NB4 (cell line): ENCODE measurements around the gene PLAGL2.
A peak's percentile ranks its signal among the peaks of the same experiment; 100 is the strongest.

Experiments used
- DNase-seq: peaks from one replicate; pipeline ENCODE4 v3.0.0; 2010; ENCODE audit warnings: low read depth
- H3K4me3 ChIP-seq: one replicate; pipeline ENCODE4 v1.5.1; 2011; ENCODE audit warnings: mild to moderate bottlenecking, low read depth, low read length, moderate library complexity
- CTCF ChIP-seq: IDR thresholded peaks from one replicate; pipeline ENCODE4 v1.5.1; 2012; ENCODE audit warnings: low read depth, low read length
- MAX ChIP-seq: IDR thresholded peaks from 2 replicates; pipeline ENCODE4 v1.6.1; 2011; ENCODE audit warnings: low read depth, low read length
- MYC ChIP-seq: IDR thresholded peaks from 2 replicates; pipeline ENCODE4 v1.6.1; 2011; ENCODE audit warnings: low read depth, low read length
- POLR2A ChIP-seq: IDR thresholded peaks from 2 replicates; pipeline ENCODE4 v1.6.1; 2011; ENCODE audit warnings: mild to moderate bottlenecking; ENCODE audit not compliant: insufficient read length; ENCODE audit errors: extremely low read depth

Gene PLAGL2

DNA sequence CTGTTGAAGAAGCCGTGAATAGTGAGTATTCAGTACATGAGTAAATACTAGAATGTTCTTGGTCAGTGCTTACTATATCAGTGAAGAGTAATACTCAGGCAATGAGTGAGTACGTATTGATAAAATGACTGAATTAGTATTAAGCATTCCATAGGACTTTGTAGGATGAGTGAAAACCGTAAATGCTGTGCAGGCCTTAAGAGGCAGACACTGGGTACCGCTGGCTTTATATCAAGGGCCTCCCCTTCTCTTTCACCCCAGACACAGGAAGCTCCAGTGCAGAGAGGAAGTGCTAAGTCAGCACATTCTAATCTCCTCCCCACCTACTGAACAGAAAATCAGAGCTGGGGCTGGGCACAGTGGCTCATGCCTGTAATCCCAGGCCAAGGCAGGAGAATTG, 24.3 kb upstream of the PLAGL2 start:
- peak; percentile 43 for DNase-seq
- TF ChIP-seq MYC: no peak
- no peak for TF ChIP-seq MAX
- no peak for TF ChIP-seq POLR2A
- no peak overlapping the region for H3K4me3 ChIP-seq

GRCh38 chr20:32231245-32231644, 23.7 kb upstream of the PLAGL2 start:
- H3K4me3 ChIP-seq: no peak overlapping the region
- no peak for TF ChIP-seq MAX
- TF ChIP-seq CTCF: no peak
- TF ChIP-seq MYC: no peak
- no peak for TF ChIP-seq POLR2A
- DNase-seq: no peak

GRCh38 chr20:32230707-32231106, 23.2 kb upstream of the PLAGL2 start:
- DNase-seq: no peak
- TF ChIP-seq CTCF (no peak), MAX (no peak), MYC (no peak), POLR2A (no peak)
- H3K4me3 ChIP-seq: no peak overlapping the region

DNA sequence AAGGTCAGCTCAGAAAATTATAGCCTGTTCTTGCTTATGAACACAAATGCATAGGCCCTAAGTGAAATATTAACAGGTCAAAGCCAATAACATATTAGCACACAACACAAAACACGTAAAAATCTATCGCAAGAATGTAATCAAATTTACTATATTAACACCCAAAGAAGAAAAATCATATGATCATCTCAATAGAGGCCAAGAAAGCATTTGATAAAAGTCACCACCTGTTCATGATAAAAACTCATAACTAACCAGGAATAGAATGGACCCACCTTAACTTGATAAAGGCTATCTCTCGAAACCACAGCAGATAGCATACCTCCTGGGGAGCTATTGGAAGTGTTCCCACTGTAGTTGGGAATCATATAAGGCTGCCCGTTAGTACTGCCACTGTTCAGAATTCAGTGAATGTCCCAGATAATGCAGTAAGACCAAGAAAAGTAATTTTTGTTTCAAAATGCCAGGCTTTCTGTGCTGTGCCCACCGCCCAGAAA, 21.8 kb upstream of the PLAGL2 start:
- no peak for DNase-seq
- TF ChIP-seq MAX (no peak), MYC (no peak), CTCF (no peak), POLR2A (no peak)
- no peak overlapping the region for H3K4me3 ChIP-seq

DNA sequence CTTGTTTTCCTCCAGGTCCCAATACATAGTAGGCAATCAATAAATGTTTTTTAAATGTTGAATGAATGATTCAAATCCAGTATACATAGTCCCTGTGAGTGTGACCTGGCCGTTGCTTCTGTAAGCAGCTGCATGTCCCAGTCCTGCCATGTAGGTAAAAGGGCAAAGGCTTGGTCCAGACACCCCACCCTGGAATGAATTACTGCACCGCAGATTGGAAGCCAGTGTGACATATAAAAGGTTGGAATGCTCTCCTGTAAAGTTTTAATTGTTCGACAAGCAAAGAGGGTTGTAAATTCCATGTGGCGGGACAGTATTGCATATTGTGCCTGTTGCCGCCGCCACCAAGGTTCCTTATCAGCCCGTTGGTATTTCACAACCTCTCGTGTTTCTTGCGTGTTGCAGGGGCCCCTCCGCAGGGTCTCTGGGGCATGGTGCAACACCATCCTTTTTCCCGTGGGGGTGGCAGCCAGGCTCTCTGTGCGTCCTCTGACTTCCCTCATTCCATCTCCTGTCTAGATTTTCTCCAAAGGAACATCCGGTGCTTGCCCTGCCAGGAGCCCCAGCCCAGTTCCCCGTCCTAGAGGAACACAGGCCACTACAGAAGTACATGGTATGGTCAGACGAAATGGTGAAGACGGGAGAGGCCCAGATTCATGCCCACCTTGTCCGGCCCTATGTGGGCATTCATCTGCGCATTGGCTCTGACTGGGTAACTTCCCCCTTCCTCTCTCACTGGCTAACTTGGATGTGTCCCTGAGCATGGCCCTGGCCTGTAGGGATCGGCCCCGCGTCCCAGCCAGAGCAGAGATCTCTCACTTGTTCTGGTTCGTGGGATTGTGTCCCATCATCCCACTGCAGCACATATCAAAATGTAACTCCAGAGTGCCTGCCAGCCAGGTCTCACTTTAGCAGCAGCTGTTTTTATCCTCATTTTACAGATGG, 20.5 kb upstream of the PLAGL2 start:
- peak; percentile 98 for DNase-seq
- H3K4me3 ChIP-seq: peak overlapping the region; percentile 42
- TF ChIP-seq MYC (peak; percentile 95), MAX (peak; percentile 86), CTCF (no peak), POLR2A (peak; percentile 23)

DNA sequence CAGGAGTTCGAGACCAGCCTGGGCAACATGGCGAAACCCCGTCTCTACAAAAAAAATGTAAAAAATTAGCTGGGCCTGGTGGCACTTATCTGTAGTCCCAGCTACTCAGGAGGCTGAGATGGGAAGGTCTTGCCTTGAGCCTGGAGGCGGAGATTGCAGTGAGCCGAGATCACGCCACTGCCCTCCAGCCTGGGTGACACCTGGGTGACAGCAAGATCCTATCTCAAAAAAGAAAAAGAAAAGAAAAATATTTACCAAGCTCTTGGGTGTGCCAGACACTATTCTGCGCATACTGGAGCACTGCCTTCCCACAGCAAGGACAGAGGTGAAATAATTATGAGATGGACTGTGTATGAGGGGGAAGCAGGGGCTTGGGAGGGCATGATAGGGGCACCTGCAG, 19.8 kb upstream of the PLAGL2 start:
- DNase-seq: peak; percentile 44
- TF ChIP-seq POLR2A (no peak), MYC (no peak), MAX (no peak), CTCF (no peak)
- peak overlapping the region; percentile 37 for H3K4me3 ChIP-seq
